Vagina (tissue), 2 donors: ENCODE measurements around the gene CMIP.

Experiments used
- POLR2A ChIP-seq, 2 donors: fragments of 450-650 bp; IDR thresholded peaks; one replicate each; pipeline ENCODE4 v1.6.1; 2017; ENCODE audit warnings: antibody characterized with exemption in 2 of 2, mild to moderate bottlenecking in 2 of 2, moderate library complexity in 2 of 2
- TF ChIP-seq, protein P1 (sequence below), 3 experiments: fragments of 450-650 bp in 2 of 3; fragments of 200-600 bp in 1 of 3; sonication (generic) in 1 of 3; IDR thresholded peaks; one replicate each; pipeline ENCODE4 v1.5.1; 2017 to 2019; ENCODE audit warnings: antibody characterized with exemption in 3 of 3, mild to moderate bottlenecking in 2 of 3, moderate library complexity in 2 of 3

DNA sequence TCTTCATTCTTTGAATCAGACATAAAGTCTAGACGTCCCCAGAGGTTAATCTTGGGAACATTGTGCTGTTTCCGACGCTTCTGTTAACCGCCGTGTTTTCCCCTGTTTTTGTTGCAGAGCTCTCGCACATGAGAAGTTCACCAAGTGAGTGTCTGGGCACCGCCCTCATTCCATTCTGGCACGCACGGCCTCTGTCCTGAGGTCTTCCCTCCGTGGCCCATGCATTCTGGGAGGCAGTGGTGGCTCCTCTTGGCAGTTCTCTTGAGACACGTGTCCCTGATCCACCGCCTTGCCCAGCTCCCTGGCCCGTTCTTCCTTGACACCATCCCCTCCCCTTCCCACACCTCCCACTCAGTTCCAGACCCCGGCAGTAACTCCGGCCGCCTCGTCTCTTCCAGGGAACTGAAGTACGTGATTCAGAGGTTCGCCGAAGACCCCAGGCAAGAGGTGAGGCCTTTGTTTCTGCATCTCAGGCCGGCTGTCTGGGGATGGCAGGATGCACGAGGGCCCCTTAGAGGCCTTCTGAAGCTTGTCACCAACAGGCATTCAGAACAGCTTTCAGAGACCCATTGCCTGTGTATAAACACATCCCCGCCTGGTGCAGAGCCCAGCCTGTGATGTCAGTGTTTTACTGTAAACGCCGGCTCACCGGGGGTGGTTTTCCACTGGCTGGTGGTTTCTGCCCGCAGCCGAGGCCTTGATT, 248.6 kb downstream of the CMIP start:
- TF ChIP-seq, protein P1, sequence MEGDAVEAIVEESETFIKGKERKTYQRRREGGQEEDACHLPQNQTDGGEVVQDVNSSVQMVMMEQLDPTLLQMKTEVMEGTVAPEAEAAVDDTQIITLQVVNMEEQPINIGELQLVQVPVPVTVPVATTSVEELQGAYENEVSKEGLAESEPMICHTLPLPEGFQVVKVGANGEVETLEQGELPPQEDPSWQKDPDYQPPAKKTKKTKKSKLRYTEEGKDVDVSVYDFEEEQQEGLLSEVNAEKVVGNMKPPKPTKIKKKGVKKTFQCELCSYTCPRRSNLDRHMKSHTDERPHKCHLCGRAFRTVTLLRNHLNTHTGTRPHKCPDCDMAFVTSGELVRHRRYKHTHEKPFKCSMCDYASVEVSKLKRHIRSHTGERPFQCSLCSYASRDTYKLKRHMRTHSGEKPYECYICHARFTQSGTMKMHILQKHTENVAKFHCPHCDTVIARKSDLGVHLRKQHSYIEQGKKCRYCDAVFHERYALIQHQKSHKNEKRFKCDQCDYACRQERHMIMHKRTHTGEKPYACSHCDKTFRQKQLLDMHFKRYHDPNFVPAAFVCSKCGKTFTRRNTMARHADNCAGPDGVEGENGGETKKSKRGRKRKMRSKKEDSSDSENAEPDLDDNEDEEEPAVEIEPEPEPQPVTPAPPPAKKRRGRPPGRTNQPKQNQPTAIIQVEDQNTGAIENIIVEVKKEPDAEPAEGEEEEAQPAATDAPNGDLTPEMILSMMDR (IDR thresholded peaks at IDR 0.05): no peak
- no peak for TF ChIP-seq POLR2A (IDR thresholded peaks at IDR 0.05)
